Inferior parietal cortex (tissue), 1 donor: ENCODE results near the gene MRPL41.
"Not testable (repeated sequence)": the region's sequence is repeated elsewhere in the genome, so short reads cannot be mapped to it uniquely, and the experiment has no call there.

ENCODE experiments used
- DNase-seq: peaks from one replicate; pipeline ENCODE4 v3.0.0-alpha.2; 2016; ENCODE audit errors: extremely low spot score

MRPL41 gene

DNA sequence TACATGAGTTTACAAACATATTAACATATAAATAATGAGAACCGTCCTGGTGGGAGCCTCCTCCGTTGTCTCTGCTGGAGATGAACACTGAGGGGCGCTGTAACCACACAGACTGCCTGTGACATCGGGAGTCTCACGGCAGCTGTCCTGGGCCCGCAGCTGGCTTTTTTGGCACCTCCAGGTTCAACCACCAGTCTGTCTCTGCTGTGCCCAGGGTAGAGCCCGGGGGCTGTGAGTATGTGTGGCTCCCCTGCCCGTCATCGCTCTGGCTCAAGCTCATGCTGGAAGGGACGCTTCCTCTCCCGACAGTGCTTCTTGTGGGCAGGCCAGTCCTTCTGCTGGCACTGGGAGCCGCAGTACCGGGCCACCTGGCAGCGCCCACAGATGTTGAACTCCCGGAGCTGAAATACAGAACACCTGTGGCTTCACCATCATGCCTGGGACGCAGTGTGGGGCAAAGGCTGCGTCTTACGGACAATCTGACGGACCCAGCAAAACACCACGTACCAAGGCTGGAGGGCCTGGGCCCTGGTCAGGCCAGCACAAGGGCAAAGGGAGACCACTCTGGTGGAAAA lies 30.7 kb downstream of the MRPL41 start:
- DNase-seq: no peak

DNA sequence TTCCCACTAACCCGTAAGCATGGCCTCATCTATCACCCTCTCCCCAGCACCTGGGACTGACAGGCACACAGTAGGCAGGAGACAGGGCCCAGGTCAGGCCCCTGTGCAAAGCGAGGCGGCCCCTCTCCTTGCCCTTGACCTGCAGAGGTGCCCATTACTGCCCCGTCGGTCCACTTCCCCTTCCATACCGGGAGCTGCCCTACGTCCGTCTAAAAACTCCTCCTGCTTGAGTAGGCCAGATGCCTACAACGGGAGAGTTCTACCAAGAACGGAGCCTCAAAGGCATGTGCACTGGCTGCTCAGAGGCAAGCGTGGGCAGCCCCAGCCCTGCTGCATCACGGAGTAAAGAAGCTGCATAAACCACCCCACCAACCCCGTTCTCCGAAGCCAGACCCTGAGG lies 31.7 kb downstream of the MRPL41 start:
- DNase-seq: no peak

DNA sequence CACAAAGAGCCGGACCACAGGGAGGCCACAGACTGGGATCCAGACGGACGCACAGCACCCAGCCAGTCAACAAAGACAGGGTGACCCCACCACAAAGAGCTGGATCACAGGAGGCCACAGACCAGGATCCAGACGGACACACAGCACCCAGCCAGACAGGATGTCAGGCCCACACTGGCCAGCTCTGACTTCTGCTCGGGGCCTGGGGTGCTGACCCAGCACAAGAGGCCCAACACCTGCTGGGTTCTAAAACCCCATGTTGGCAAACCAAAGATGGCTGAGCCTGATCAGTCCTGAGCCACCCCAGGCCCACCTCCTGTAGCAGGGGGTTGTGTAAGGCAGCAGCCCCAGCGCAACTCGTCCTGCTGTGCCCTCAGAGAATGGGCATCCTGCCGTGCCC lies 32.3 kb downstream of the MRPL41 start:
- DNase-seq: no peak

DNA sequence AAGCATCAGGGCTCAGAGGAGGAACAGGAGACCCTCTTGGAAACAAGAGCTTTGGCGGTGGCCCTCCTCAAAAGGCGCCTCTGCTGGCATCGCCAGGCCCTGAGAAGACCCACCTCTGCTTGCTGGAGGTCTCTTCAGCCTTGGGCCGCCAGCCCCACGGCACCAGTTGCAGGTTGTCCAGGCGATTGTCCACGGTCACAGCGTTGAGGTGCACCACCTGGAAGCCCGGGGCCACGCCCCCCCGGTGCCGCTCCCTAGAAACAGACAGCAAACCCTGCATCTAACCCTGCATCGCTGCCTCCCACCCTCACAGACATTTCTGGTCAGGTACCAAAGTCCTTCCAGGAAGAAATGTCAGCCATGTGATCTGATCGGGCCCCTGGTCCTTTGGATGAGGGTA lies 35.2 kb downstream of the MRPL41 start:
- no peak for DNase-seq

DNA sequence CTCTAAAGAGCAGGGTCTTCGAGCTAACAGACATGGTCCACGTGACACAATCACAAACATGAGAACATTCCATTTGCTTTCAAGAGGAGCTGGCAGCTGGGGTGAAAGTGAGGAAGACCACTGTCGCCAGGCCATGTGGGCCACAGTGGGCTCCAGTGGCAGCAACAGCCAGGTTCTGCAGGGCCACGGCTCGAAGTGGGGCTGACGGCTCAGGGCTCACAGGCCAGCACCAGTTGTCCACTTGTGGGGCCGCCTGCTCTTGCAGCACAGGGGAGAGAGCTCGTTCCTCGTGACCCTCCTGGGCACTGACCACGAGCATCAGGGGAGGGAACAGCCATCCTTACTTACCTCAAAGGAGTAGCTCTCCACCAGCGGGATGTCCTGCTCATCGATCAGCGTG lies 36.6 kb downstream of the MRPL41 start:
- no peak for DNase-seq

GRCh38 chr9:137588891-137589290 lies 37.2 kb downstream of the MRPL41 start:
- DNase-seq: no peak

GRCh38 chr9:137589441-137590122 lies 37.9 kb downstream of the MRPL41 start:
- no peak for DNase-seq

- DNase-seq: no peak
Observed at GRCh38 chr9:137590123-137590468, 38.4 kb downstream of the MRPL41 start.

DNA sequence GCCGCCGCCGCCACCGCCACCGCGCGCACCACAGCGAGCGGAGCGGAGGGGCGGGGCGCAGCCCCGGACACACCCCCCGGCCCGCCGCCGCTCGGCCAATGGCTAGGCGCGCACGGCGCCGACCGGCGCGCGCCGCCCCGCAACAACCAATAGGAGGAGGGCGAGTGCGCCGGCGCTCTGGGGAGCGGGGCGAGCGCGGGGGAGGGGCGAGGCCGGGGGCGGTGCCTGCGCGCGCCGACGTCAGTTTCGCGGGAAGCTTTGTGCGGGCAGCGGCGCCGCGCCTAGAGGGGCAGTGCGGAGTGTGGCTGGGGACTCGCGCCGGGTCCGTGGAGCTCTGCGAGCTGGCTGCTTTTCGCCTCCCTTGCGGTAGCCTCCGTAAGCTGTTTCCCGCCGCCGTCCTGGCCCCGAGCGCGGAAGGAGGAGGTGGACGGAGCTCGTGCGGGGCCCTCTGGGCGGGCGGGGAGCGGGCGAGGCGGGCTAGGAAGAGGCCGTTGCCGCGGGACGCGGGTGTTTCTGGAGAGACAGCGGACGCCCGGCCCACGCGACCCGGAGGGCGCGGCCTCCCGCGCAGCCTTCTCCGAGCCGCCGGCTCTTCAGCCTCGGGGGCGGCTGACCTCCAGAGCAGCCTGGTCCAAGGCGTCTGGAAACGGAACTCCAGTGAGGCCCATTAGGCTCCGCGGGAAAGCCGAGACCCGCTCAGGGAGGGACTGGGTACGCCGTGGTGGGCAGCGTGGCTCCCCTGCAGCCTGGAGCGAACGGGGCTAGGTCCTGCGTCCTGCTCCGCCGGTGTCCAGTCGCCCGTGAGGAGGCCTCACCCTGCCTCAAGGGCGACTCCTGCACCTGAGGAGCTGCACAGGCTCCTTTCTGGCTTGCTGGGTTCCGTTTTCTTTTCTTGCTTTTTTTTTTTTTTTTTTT lies 39.0 kb downstream of the MRPL41 start, which contains the start of gene ZMYND19:
Gene ZMYND19 (minus strand): TSS at position 44 of the 915 bp plus-strand sequence. CDS start 249 bp downstream, outside the sequence.
- DNase-seq: peak; percentile 81

GRCh38 chr9:137592767-137593166 lies 41.1 kb downstream of the MRPL41 start:
- DNase-seq: no peak

GRCh38 chr9:137593176-137593575 lies 41.5 kb downstream of the MRPL41 start:
- no peak for DNase-seq

DNA sequence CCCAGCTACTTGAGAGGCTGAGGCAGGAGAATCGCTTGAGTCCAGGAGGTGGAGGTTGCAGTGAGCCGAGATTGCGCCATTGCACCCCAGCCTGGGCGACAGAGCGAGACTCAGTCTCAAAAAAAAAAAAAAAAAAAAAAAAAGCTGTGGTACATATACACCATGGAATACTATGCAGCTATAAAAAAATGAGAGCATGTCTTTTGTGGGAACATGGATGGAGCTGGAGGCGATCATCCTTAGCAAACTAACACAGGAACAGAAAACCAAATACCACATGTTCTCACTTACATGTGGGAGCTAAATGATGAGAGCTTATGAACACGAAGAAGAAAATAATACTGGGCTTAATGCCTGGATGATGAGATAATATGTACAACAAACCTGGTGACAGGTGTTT lies 44.9 kb downstream of the MRPL41 start:
- DNase-seq: not testable (repeated sequence)

GRCh38 chr9:137598943-137599342 lies 47.3 kb downstream of the MRPL41 start:
- DNase-seq: no peak
